PC-9 (cell line): ENCODE data around the gene RABGGTA. TPM values are rescaled to one million over a fixed set of nuclear protein-coding genes. Genes with fewer than 3 reads are reported as not detected.

ENCODE experiments used
- BruUV-seq: library from RNA; stranded (reverse); fragments of 400-500 nt; replicated peaks from 2 replicates; lab custom pipeline; 2021; lab: Mats Ljungman, UMichigan
- CTCF ChIA-PET: fragments of 300-600 bp; sonication (Branson Sonifier 250); formaldehyde crosslinking; loops from one replicate; lab custom pipeline; 2022; ENCODE audit warnings: antibody characterized with exemption; lab: Charles Lee
- POLR2A ChIA-PET: fragments of 300-600 bp; sonication (Branson Sonifier 250); formaldehyde crosslinking; loops from one replicate; lab custom pipeline; 2022; ENCODE audit warnings: antibody characterized with exemption; ENCODE audit not compliant: unreplicated experiment; lab: Charles Lee
- DNase-seq, 2 experiments: peaks; one replicate each; pipeline versions ENCODE4 v3.0.0 to v3.0.0-alpha.2; 2015 to 2022; ENCODE audit warnings: mixed read lengths in 1 of 2
- H2AFZ ChIP-seq: fragments of 200-600 bp; sonication (generic); 2 replicates; pipeline ENCODE4 v1.8.1; 2017; ENCODE audit warnings: antibody characterized with exemption
- H3F3A ChIP-seq: fragments of 200-600 bp; sonication (generic); 2 replicates; pipeline ENCODE4 v1.8.1; 2017; ENCODE audit warnings: antibody characterized with exemption, mild to moderate bottlenecking, low read depth; ENCODE audit not compliant: insufficient read depth
- H3K27ac ChIP-seq: fragments of 200-600 bp; sonication (generic); 2 replicates; pipeline ENCODE4 v1.6.1; 2016; ENCODE audit warnings: mixed run types
- H3K27me3 ChIP-seq: fragments of 200-600 bp; sonication (generic); 2 replicates; pipeline ENCODE4 v1.6.1; 2016; ENCODE audit warnings: low read depth, mixed run types; ENCODE audit not compliant: insufficient read depth
- H3K36me3 ChIP-seq: fragments of 200-600 bp; sonication (generic); 2 replicates; pipeline ENCODE4 v1.6.1; 2016; ENCODE audit warnings: low read depth, mixed run types
- H3K4me1 ChIP-seq: fragments of 200-600 bp; sonication (generic); replicated peaks from 2 replicates; pipeline ENCODE4 v1.6.1; 2016; ENCODE audit warnings: mixed run types; ENCODE audit not compliant: insufficient read depth
- H3K4me2 ChIP-seq: fragments of 200-600 bp; sonication (generic); 2 replicates; pipeline ENCODE4 v1.6.1; 2017; ENCODE audit warnings: mixed run types
- H3K4me3 ChIP-seq: fragments of 200-600 bp; sonication (generic); 2 replicates; pipeline ENCODE4 v1.6.1; 2016; ENCODE audit warnings: mixed run types
- H3K79me2 ChIP-seq: fragments of 200-600 bp; sonication (generic); 2 replicates; pipeline ENCODE4 v1.6.1; 2017; ENCODE audit warnings: low read depth, mixed run types
- H3K9me2 ChIP-seq: fragments of 200-600 bp; sonication (generic); 2 replicates; pipeline ENCODE4 v1.8.1; 2017; ENCODE audit warnings: mild to moderate bottlenecking; ENCODE audit not compliant: insufficient read depth
- H3K9me3 ChIP-seq: fragments of 200-600 bp; sonication (generic); 2 replicates; pipeline ENCODE4 v1.8.1; 2016; ENCODE audit warnings: low read depth; ENCODE audit not compliant: insufficient read depth
- H4K20me1 ChIP-seq: fragments of 200-600 bp; sonication (generic); 2 replicates; pipeline ENCODE4 v1.8.1; 2017; ENCODE audit not compliant: insufficient read depth
- EZH2 ChIP-seq: fragments of 200-600 bp; sonication (generic); IDR thresholded peaks from 2 replicates; pipeline ENCODE4 v1.8.0; 2017; ENCODE audit warnings: antibody characterized with exemption, low read depth
- intact Hi-C: fragments of 100-400 bp; cut with micrococcal nuclease; formaldehyde crosslinking; loops from one replicate; pipeline ENCODE4 v1.10.0; 2022; ENCODE audit not compliant: unreplicated experiment
- total RNA-seq: library from RNA; stranded (reverse); gene quantifications from 2 replicates; pipeline ENCODE4 v1.2.3, GENCODE V29; 2021
- TF ChIP-seq, protein P1 (sequence below): fragments of 200-600 bp; sonication (generic); conservative IDR thresholded peaks from 2 replicates; pipeline ENCODE4 v1.6.1; 2017; ENCODE audit warnings: mixed run types, antibody characterized with exemption, mild to moderate bottlenecking, moderate library complexity

Gene RABGGTA
- total RNA-seq, 1 experiment from 2014 or later = 25.2 TPM

DNA sequence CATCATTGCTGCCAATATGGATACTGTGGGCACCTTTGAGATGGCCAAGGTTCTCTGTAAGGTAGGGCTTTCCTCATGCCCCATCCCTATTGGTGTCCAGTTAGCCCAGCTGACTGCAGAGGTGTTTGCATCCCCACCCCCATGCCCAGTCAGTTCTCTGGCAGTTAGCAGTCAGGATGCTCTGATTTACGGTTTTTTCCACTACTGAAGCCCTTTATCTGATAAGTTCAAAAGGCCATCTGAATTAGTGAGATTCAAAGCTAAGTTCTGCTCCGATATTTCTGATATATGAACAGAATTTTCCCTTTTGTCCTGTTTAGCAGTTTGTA, 37.9 kb downstream of the RABGGTA start:
- no peaks in the 10 kb centered on the region for H3K36me3 ChIP-seq

DNA sequence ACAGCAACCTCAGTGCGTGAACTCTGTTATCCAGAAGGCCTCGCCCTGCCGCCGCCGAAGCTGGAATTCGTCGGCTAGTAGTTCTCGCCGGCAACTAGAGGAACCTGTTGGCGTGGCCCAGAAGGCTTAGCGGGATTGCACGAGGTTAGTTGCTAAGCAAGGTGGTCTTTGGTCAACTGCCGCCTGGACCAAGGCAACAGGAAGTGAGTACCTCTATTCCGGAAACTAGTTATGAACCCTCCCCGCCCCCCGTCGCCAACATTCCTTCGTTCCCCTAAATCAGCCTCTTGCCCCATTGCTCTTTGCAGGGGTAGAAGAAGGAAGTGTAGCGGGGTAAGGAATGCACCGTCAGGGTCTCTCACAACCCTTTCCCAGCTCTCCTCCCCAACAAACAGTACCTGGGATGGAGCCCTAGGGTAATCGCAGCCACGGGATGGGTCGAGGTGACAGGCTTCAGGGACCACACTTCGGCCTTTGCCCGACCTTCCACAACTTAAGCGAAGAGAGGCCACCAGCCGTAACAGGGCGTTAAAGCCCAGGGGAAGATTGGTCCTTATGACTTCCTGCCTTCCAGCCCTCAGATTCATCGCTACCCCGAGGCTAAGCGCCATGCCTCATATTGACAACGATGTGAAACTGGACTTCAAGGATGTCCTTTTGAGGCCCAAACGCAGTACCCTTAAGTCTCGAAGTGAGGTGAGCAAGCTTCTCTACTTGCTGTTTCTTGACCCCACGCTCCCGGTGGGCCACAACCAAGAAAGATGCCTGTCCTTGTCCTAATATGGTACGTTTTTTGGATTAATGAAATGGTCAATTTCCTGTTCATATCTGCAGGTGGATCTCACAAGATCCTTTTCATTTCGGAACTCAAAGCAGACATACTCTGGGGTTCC, 38.5 kb downstream of the RABGGTA start, which contains the start of gene GMPR2:
GMPR2 (plus strand) TSS at position 285 of the 893 bp plus-strand sequence; CDS start at position 610, 325 bp downstream.
- Histone ChIP-seq H3K9me2 (no peaks in the 10 kb centered on the region), H3F3A (peaks cover 7% of the 10 kb centered on the region; the same call in 1 of the 2 replicates), H3K79me2 (peaks cover 54% of the 10 kb centered on the region), H3K36me3 (no peaks in the 10 kb centered on the region), H3K27me3 (no peaks in the 10 kb centered on the region), H3K27ac (peak within 1 kb of the TSS; percentile 59), H3K4me2 (peak within 1 kb of the TSS; percentile 96), H3K4me1 (peaks cover 12% of the 10 kb centered on the region), H3K4me3 (peak within 1 kb of the TSS; percentile 89), H4K20me1 (no peaks in the 10 kb centered on the region), H2AFZ (peak within 1 kb of the TSS; percentile 90), H3K9me3 (no peaks in the 10 kb centered on the region)
- TSS peak; percentile 46 for BruUV-seq
- DNase-seq = no peak
- intact Hi-C loops = no loop called here
- CTCF ChIA-PET = no interaction called here
- no peak for TF ChIP-seq EZH2
- TF ChIP-seq, protein P1, sequence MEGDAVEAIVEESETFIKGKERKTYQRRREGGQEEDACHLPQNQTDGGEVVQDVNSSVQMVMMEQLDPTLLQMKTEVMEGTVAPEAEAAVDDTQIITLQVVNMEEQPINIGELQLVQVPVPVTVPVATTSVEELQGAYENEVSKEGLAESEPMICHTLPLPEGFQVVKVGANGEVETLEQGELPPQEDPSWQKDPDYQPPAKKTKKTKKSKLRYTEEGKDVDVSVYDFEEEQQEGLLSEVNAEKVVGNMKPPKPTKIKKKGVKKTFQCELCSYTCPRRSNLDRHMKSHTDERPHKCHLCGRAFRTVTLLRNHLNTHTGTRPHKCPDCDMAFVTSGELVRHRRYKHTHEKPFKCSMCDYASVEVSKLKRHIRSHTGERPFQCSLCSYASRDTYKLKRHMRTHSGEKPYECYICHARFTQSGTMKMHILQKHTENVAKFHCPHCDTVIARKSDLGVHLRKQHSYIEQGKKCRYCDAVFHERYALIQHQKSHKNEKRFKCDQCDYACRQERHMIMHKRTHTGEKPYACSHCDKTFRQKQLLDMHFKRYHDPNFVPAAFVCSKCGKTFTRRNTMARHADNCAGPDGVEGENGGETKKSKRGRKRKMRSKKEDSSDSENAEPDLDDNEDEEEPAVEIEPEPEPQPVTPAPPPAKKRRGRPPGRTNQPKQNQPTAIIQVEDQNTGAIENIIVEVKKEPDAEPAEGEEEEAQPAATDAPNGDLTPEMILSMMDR = no peak
- POLR2A ChIA-PET = no interaction called here

More for the DNA sequence above, 37.9 kb downstream of the RABGGTA start:
- intact Hi-C loops = no loop called here
- 0 out of 2 replicates have a peak overlapping the region, but pooled peaks have one; percentile 90 for H2AFZ ChIP-seq
- H3K4me1 ChIP-seq = peaks cover 12% of the 10 kb centered on the region
- CTCF ChIA-PET = no interaction called here
- H3K9me2 ChIP-seq = no peaks in the 10 kb centered on the region
- no peak for DNase-seq
- TF ChIP-seq, protein P1 = no peak
- no peak for TF ChIP-seq EZH2
- H4K20me1 ChIP-seq = no peaks in the 10 kb centered on the region
- no peaks in the 10 kb centered on the region for H3K27me3 ChIP-seq
- H3F3A ChIP-seq = peaks cover 8% of the 10 kb centered on the region; the same call in 1 of the 2 replicates
- POLR2A ChIA-PET = interaction anchor here (0.7 kb wide), 1 partner anchor 37 kb away, joined by 4 read pairs; no protein-coding TSS in a partner anchor
- no peaks in the 10 kb centered on the region for H3K9me3 ChIP-seq
- H3K4me2 ChIP-seq = peak overlapping the region; percentile 96
- BruUV-seq = no TSS peak
- peak overlapping the region; percentile 89 for H3K4me3 ChIP-seq
- H3K27ac ChIP-seq = 0 out of 2 replicates have a peak overlapping the region, but pooled peaks have one; percentile 59
- H3K79me2 ChIP-seq = peaks cover 53% of the 10 kb centered on the region

DNA sequence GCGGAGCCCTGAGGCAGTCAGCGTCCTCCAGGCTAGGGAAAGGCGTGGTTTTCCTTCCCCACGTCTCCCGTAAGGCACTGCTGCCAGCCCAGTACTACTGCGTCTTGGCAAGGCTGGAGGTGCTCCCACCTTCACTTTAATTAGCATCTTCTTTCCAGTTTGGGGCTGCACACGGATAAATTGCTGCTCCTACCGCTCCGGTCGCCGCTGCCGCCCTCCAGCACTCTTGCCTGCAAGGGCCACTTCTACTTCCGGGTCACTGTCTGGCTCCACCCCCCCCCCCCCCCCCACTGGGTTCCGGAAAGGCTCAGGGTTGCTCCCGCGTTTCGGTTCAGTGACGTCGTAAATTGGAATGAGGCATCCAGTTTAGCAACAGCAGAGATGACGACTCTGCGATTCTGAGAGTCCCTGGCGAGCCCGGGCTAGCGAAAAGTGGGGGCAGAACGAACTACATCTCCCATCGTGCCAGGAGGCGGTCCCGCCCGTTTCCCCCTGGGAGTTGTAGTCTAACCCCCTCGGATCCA, 39.2 kb downstream of the RABGGTA start, which contains the start of gene NEDD8:
NEDD8 (minus strand) TSS at position 247 of the 524 bp plus-strand sequence; CDS start at position 147, 100 bp downstream.
- ChIA-PET POLR2A (no interaction called here), CTCF (no interaction called here)
- no TSS peak for BruUV-seq
- Histone ChIP-seq H3F3A (0 out of 2 replicates have a peak, but pooled peaks cover 4% of the 10 kb centered on the region), H3K4me3 (peak within 1 kb of the TSS; percentile 89), H3K79me2 (peaks cover 61% of the 10 kb centered on the region), H3K4me2 (peak within 1 kb of the TSS; percentile 96), H3K27ac (peak within 1 kb of the TSS; percentile 59), H4K20me1 (no peaks in the 10 kb centered on the region), H3K4me1 (peaks cover 12% of the 10 kb centered on the region), H3K9me2 (no peaks in the 10 kb centered on the region), H3K9me3 (no peaks in the 10 kb centered on the region), H3K27me3 (no peaks in the 10 kb centered on the region), H2AFZ (peak within 1 kb of the TSS; percentile 90), H3K36me3 (no peaks in the 10 kb centered on the region)
- intact Hi-C loops = no loop called here
- DNase-seq = peak; percentile 74 to 85
- no peak for TF ChIP-seq EZH2
- TF ChIP-seq, protein P1 = no peak
